Right lobe of liver (tissue), 6 donors: ENCODE measurements around the gene FAM9C. TPM values are rescaled to one million over a fixed set of nuclear protein-coding genes. Genes with fewer than 3 reads are reported as not detected.
A peak's percentile ranks its signal among the peaks of the same experiment; 100 is the strongest.

Experiments
- ATAC-seq, 4 donors: fragments of 200-7000 bp; cut with Tn5 transposase; one replicate each; pipeline ENCODE4 v1.9.1; 2020; ENCODE audit warnings: mild to moderate bottlenecking in 4 of 4, moderate library complexity in 4 of 4
- DNase-seq, 3 donors: peaks; one replicate each; pipeline ENCODE4 v3.0.0-alpha.2; 2020
- H3K27ac ChIP-seq, 3 donors: fragments of 200-600 bp; one replicate each; pipeline ENCODE4 v1.8.0; 2022
- H3K27me3 ChIP-seq, 2 donors: fragments of 200-600 bp; one replicate each; pipeline ENCODE4 v1.8.0; 2022
- H3K36me3 ChIP-seq, 4 donors: fragments of 200-600 bp; sonication (generic) in 1 of 4; one replicate each; pipeline versions ENCODE4 v1.5.1 to v1.8.0; 2017 to 2022; ENCODE audit warnings: control low read depth in 1 of 4
- H3K4me1 ChIP-seq, 4 donors: fragments of 200-600 bp; sonication (generic) in 1 of 4; one replicate each; pipeline versions ENCODE4 v1.5.1 to v1.8.0; 2017 to 2022; ENCODE audit warnings: control low read depth in 1 of 4
- H3K4me3 ChIP-seq, 3 donors: fragments of 200-600 bp; one replicate each; pipeline ENCODE4 v1.8.0; 2022
- H3K9me3 ChIP-seq, 4 donors: fragments of 200-600 bp; sonication (generic) in 1 of 4; one replicate each; pipeline versions ENCODE4 v1.5.1 to v1.8.0; 2017 to 2022; ENCODE audit warnings: control low read depth in 1 of 4
- CTCF ChIP-seq, 4 donors: fragments of 200-600 bp in 3 of 4; fragments of 450-650 bp in 1 of 4; IDR thresholded peaks; one replicate each; pipeline versions ENCODE4 v1.5.1 to v1.8.0; 2016 to 2022; ENCODE audit warnings: antibody characterized with exemption in 4 of 4, mild to moderate bottlenecking in 2 of 4
- POLR2A ChIP-seq: fragments of 450-650 bp; IDR thresholded peaks from one replicate; pipeline ENCODE4 v1.6.1; 2017; ENCODE audit warnings: antibody characterized with exemption, mild to moderate bottlenecking
- WGBS: methylation state at CpG from one replicate; pipeline ENCODE4 v1.1.6; 2018; ENCODE audit warnings: low coverage, low lambda C conversion rate; ENCODE audit not compliant: insufficient coverage; ENCODE audit errors: missing lambda C conversion rate; 5-methylcytosine and 5-hydroxymethylcytosine counted together
- intact Hi-C, 2 donors: fragments of 100-400 bp; cut with DNase I; formaldehyde crosslinking; loops; one replicate each; pipeline versions ENCODE4 v1.11.2 to v1.14.1; 2022
- total RNA-seq, 6 experiments: library from RNA; depleted of rRNA in 2 of 6; stranded (reverse); fragments of >200 nt in 2 of 6; fragmentation: NEBNext Ultra II Directional in 3 of 6; extraction: Animal tissue kit (Norgen Biotek cat#: 25700) in 3 of 6; gene quantifications; one replicate each; pipeline versions ENCODE4 v1.1.0 to v1.2.4, GENCODE V29; 2016 to 2023
- donor health status: DM: no; HTN: yes; CAD: no.
- donor health status: DM: no; HTN: no; CAD: no.
- donor health status: DM: no; HTN: no; CAD: no.
- donor health status: DM: no; HTN: yes; CAD: no.
- donor health status: DM: no; HTN: yes; CAD: no.

The FAM9C gene
- total RNA-seq, 6 experiments from 2014 or later: not detected

DNA sequence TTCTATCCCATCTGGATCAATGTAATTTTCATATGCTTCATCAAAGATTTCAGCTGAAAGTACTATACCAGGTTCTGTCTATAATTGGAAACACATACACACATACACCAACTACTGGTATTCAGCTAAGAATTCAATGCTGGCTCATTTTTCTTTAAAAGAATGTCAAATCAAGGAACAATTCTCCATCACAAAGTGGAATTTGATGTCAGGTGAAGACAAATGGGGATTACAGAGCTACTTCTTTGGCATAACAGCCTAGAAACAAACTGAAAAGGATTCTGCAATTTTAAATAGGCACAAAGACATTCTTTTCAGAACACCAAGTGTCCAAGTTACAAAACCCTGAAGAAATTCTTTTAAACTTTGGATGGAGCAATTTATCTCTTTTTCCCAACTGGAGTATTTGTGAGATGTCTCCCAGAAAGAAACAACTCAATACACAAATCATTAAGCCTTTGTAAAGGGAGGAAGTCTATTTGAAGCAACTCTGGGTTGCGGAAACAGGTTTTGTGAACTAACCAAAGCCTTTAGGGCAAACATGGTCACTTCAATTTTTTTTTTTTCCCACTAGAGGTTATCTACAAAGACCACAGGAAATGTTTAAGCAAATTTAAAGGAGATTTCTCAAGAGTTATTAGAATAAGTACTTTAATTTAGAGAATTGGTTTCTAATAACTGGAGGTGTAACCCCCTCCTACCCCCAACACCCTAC, 1.9 kb upstream of the FAM9C start:
- no peaks in the 10 kb centered on the region for H3K4me1 ChIP-seq
- no peak for TF ChIP-seq CTCF (IDR thresholded peaks at IDR 0.05)
- no peak for TF ChIP-seq POLR2A

DNA sequence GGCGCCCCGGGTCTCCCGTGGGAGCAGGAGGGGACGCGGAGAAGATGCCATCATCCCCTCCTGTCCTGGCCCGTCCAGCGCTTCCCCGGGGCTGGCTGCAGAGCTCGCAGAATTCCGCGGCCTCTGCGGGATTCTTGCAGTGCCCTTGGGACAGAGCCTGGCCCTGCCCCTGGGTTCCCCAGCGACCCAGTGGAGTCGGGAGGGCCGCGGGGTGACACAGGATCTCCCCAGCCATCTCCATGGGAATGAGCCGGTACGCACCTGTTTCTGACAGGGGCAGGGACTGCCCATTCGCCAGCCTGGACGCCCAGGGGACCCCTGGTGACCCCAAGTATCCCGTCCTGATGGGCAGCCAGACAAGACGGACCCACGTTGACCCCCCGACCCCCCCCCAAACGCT, 482 bp downstream of the FAM9C start:
- Histone ChIP-seq H3K27ac (no peak overlapping the region), H3K36me3 (no peaks in the 10 kb centered on the region), H3K4me3 (no peak overlapping the region), H3K9me3 (no peaks in the 10 kb centered on the region), H3K4me1 (no peaks in the 10 kb centered on the region), H3K27me3 (peaks cover 0 to 5% of the 10 kb centered on the region in 2 donors)
- TF ChIP-seq POLR2A (no peak), CTCF (IDR thresholded peaks at IDR 0.05) (no peak)
- 90% methylated on average over 7 of the region's 25 CpGs for WGBS
- no peak for DNase-seq
- intact Hi-C loops: no loop called here
- ATAC-seq: peak in 1 of 4 donors; percentile 24

More for the DNA sequence above, 1.9 kb upstream of the FAM9C start:
- DNase-seq: no peak
- H3K4me3 ChIP-seq: no peak overlapping the region
- 75% methylated on average over 1 of the region's 1 CpG for WGBS
- H3K36me3 ChIP-seq: no peaks in the 10 kb centered on the region
- H3K27me3 ChIP-seq: no peaks in the 10 kb centered on the region
- no peak for ATAC-seq
- intact Hi-C loops: no loop called here
- H3K27ac ChIP-seq: no peak overlapping the region
- H3K9me3 ChIP-seq: no peaks in the 10 kb centered on the region

- intact Hi-C loops: no loop called here
- 66% methylated on average over 8 of the region's 10 CpGs for WGBS
- no peaks in the 10 kb centered on the region for H3K9me3 ChIP-seq
- H3K4me3 ChIP-seq: no peak overlapping the region
- H3K4me1 ChIP-seq: no peaks in the 10 kb centered on the region
- ATAC-seq (no peak), DNase-seq (no peak)
- H3K27ac ChIP-seq: no peak overlapping the region
- peaks cover 0 to 5% of the 10 kb centered on the region in 2 donors for H3K27me3 ChIP-seq
- no peaks in the 10 kb centered on the region for H3K36me3 ChIP-seq
- TF ChIP-seq CTCF (IDR thresholded peaks at IDR 0.05) (no peak), POLR2A (no peak)
Measured at GRCh38 chrX:13043138-13043537, 1.3 kb downstream of the FAM9C start.

- Histone ChIP-seq H3K36me3 (no peaks in the 10 kb centered on the region), H3K27me3 (peaks cover 0 to 5% of the 10 kb centered on the region in 2 donors), H3K27ac (no peak overlapping the region), H3K9me3 (no peaks in the 10 kb centered on the region), H3K4me1 (no peaks in the 10 kb centered on the region), H3K4me3 (no peak overlapping the region)
- no peak for ATAC-seq
- intact Hi-C loops: no loop called here
- DNase-seq: no peak
- TF ChIP-seq CTCF (IDR thresholded peaks at IDR 0.05) (no peak), POLR2A (no peak)
- 44% methylated on average over 3 of the region's 3 CpGs for WGBS
Measured at GRCh38 chrX:13036896-13037295, 7.5 kb downstream of the FAM9C start.
